Uterus (tissue), 2 donors: Measurements from ENCODE around the gene THSD7B.

Experiments used
- CTCF ChIP-seq, 4 experiments: fragments of 200-600 bp in 2 of 4; fragments of 450-650 bp in 2 of 4; sonication (generic) in 2 of 4; IDR thresholded peaks; one replicate each; pipeline ENCODE4 v1.5.1; 2016 to 2019; ENCODE audit warnings: antibody characterized with exemption in 4 of 4, mild to moderate bottlenecking in 2 of 4, moderate library complexity in 1 of 4
- POLR2A ChIP-seq, 2 donors: fragments of 450-650 bp; IDR thresholded peaks; one replicate each; pipeline ENCODE4 v1.6.1; 2016; ENCODE audit warnings: antibody characterized with exemption in 2 of 2, mild to moderate bottlenecking in 1 of 2, moderate library complexity in 1 of 2

- TF ChIP-seq CTCF (IDR thresholded peaks at IDR 0.05), result no peak
- TF ChIP-seq POLR2A (IDR thresholded peaks at IDR 0.05), result no peak
Measured at GRCh38 chr2:136828774-136829173, 63.4 kb downstream of the THSD7B start.
